GM23338 (cell line): ENCODE data around the gene ACP2. TPM values are rescaled to one million over a fixed set of nuclear protein-coding genes. Genes with fewer than 3 reads are reported as not detected.

Experiments used
- ATAC-seq: fragments of 200-7000 bp; cut with Tn5 transposase; 3 replicates; pipeline ENCODE4 v1.9.1; 2020
- DNase-seq: peaks from one replicate; pipeline ENCODE4 v3.0.0-alpha.2; 2015; ENCODE audit warnings: low spot score
- H2AFZ ChIP-seq: fragments of 200-600 bp; sonication (generic); 2 replicates; pipeline ENCODE4 v1.8.0; 2016; ENCODE audit warnings: antibody characterized with exemption, mild to moderate bottlenecking, moderate library complexity
- H3F3A ChIP-seq: fragments of 200-600 bp; sonication (generic); replicated peaks from 2 replicates; pipeline ENCODE4 v1.8.0; 2017; ENCODE audit warnings: antibody characterized with exemption, mixed run types, low read depth
- H3K27ac ChIP-seq: fragments of 200-600 bp; sonication (generic); 2 replicates; pipeline ENCODE4 v1.6.1; 2016; ENCODE audit warnings: low read depth
- H3K27me3 ChIP-seq: fragments of 200-600 bp; sonication (generic); 2 replicates; pipeline ENCODE4 v1.8.0; 2016; ENCODE audit warnings: mild to moderate bottlenecking, mixed run types, moderate library complexity; ENCODE audit not compliant: insufficient read depth
- H3K36me3 ChIP-seq: fragments of 200-600 bp; sonication (generic); 2 replicates; pipeline ENCODE4 v1.8.0; 2016; ENCODE audit warnings: mild to moderate bottlenecking; ENCODE audit not compliant: insufficient read depth
- H3K4me1 ChIP-seq: fragments of 200-600 bp; sonication (generic); 2 replicates; pipeline ENCODE4 v1.8.0; 2016; ENCODE audit warnings: mild to moderate bottlenecking, moderate library complexity; ENCODE audit not compliant: insufficient read depth
- H3K4me2 ChIP-seq: fragments of 200-600 bp; sonication (generic); 2 replicates; pipeline ENCODE4 v1.7.1; 2017; ENCODE audit warnings: mixed run types
- H3K4me3 ChIP-seq: fragments of 200-600 bp; sonication (generic); 2 replicates; pipeline ENCODE4 v1.6.1; 2016; ENCODE audit warnings: mixed run types
- H3K79me2 ChIP-seq: fragments of 200-600 bp; sonication (generic); replicated peaks from 2 replicates; pipeline ENCODE4 v1.8.0; 2017; ENCODE audit warnings: mild to moderate bottlenecking; ENCODE audit not compliant: insufficient read depth
- H3K9me2 ChIP-seq: fragments of 200-600 bp; sonication (generic); 2 replicates; pipeline ENCODE4 v1.8.0; 2017; ENCODE audit not compliant: insufficient read depth
- H4K20me1 ChIP-seq: fragments of 200-600 bp; sonication (generic); replicated peaks from 2 replicates; pipeline ENCODE4 v1.8.0; 2017; ENCODE audit warnings: mild to moderate bottlenecking; ENCODE audit not compliant: insufficient read depth
- H3K27ac Mint-ChIP-seq: 2 replicates; pipeline ENCODE4 v1.8.0; 2020; ENCODE audit warnings: inconsistent platforms, mild to moderate bottlenecking, moderate library complexity, mixed read lengths
- H3K27me3 Mint-ChIP-seq: 3 replicates; pipeline ENCODE4 v1.8.0; 2022; ENCODE audit warnings: low read depth, mild to moderate bottlenecking, moderate library complexity, mixed read lengths, inconsistent platforms; ENCODE audit not compliant: insufficient read depth, poor library complexity
- H3K36me3 Mint-ChIP-seq: 3 replicates; pipeline ENCODE4 v1.8.0; 2021; ENCODE audit warnings: low read depth, mild to moderate bottlenecking, inconsistent platforms, moderate library complexity, mixed read lengths
- H3K4me1 Mint-ChIP-seq: 3 replicates; pipeline ENCODE4 v1.8.0; 2020; ENCODE audit warnings: mild to moderate bottlenecking, inconsistent platforms, mixed read lengths
- H3K4me3 Mint-ChIP-seq: 3 replicates; pipeline ENCODE4 v1.8.0; 2021; ENCODE audit warnings: moderate library complexity, mild to moderate bottlenecking, inconsistent platforms, mixed read lengths
- H3K9me3 Mint-ChIP-seq: 3 replicates; pipeline ENCODE4 v1.8.0; 2020; ENCODE audit warnings: moderate library complexity, mild to moderate bottlenecking, inconsistent platforms, mixed read lengths
- CREB1 ChIP-seq: fragments of 250-450 bp; sonication (Bioruptor Pico); IDR thresholded peaks from 2 replicates; pipeline ENCODE4 v1.5.0; 2020; ENCODE audit warnings: low read depth, mild to moderate bottlenecking, moderate library complexity
- CTCF ChIP-seq, 2 experiments: fragments of 200-600 bp in 1 of 2; sonication (generic) in 1 of 2; conservative IDR thresholded peaks; 2 replicates each; pipeline versions ENCODE4 v1.5.1 to v1.6.1; 2016 to 2017; ENCODE audit warnings: antibody characterized with exemption in 2 of 2, low read depth in 2 of 2, mild to moderate bottlenecking in 2 of 2, moderate library complexity in 1 of 2
- ETS1 ChIP-seq: IDR thresholded peaks from 2 replicates; pipeline ENCODE4 v1.6.1; 2016; ENCODE audit warnings: antibody characterized with exemption
- EZH2 ChIP-seq: fragments of 200-600 bp; sonication (generic); IDR thresholded peaks from one replicate; pipeline ENCODE4 v1.8.0; 2017; ENCODE audit warnings: antibody characterized with exemption, mild to moderate bottlenecking, low read depth; ENCODE audit not compliant: unreplicated experiment
- EZH2phosphoT487 ChIP-seq: fragments of 200-600 bp; sonication (generic); IDR thresholded peaks from one replicate; pipeline ENCODE4 v1.8.1; 2018; ENCODE audit warnings: antibody characterized with exemption; ENCODE audit not compliant: unreplicated experiment
- JUNB ChIP-seq: IDR thresholded peaks from one replicate; pipeline ENCODE4 v1.6.1; 2016; ENCODE audit warnings: antibody characterized with exemption; ENCODE audit not compliant: unreplicated experiment
- NANOG ChIP-seq: IDR thresholded peaks from 2 replicates; pipeline ENCODE4 v1.6.1; 2016; ENCODE audit warnings: antibody characterized with exemption, borderline replicate concordance
- POLR2AphosphoS5 ChIP-seq: IDR thresholded peaks from 2 replicates; pipeline ENCODE4 v1.6.1; 2016; ENCODE audit warnings: antibody characterized with exemption, low read depth
- REST ChIP-seq: IDR thresholded peaks from one replicate; pipeline ENCODE4 v1.6.1; 2018; ENCODE audit warnings: antibody characterized with exemption; ENCODE audit not compliant: unreplicated experiment
- STAT1 ChIP-seq: IDR thresholded peaks from one replicate; pipeline ENCODE4 v1.6.1; 2016; ENCODE audit warnings: antibody characterized with exemption; ENCODE audit not compliant: unreplicated experiment
- ZNF114 ChIP-seq: fragments of 250-450 bp; sonication (Bioruptor Pico); IDR thresholded peaks from 2 replicates; pipeline ENCODE4 v1.5.0; 2020; ENCODE audit warnings: mild to moderate bottlenecking, moderate library complexity
- ZNF331 ChIP-seq: fragments of 250-450 bp; sonication (Bioruptor Pico); IDR thresholded peaks from 2 replicates; pipeline ENCODE4 v1.5.0; 2020; ENCODE audit warnings: low read depth, mild to moderate bottlenecking, moderate library complexity
- ZNF462 ChIP-seq: fragments of 250-450 bp; sonication (Bioruptor Pico); IDR thresholded peaks from 2 replicates; pipeline ENCODE4 v1.5.0; 2020; ENCODE audit warnings: mild to moderate bottlenecking, moderate library complexity
- polyA plus RNA-seq: library from polyadenylated mRNA; unstranded; fragments of >200 nt; fragmentation: Nextera tagmentation; extraction: Ambion mirVana; gene quantifications from 2 replicates; pipeline ENCODE4 v1.2.1, GENCODE V29; 2016
- total RNA-seq: library from RNA; depleted of rRNA; stranded (reverse); fragments of >200 nt; shearing (Covaris generic); gene quantifications from 2 replicates; pipeline ENCODE4 v1.2.3, GENCODE V29; 2014

Gene ACP2
- total and polyA plus RNA-seq, 2 experiments from 2014 or later = 7.3 to 32.1 TPM

- H3K4me1 ChIP-seq = peaks cover 17% of the 10 kb centered on the region
- no peak overlapping the region for H3K4me2 ChIP-seq
- DNase-seq (no peak), ATAC-seq (no peak)
- Mint-ChIP-seq H3K27me3 (peaks cover 3% of the 10 kb centered on the region), H3K4me3 (no peak overlapping the region), H3K27ac (no peak overlapping the region), H3K36me3 (peaks cover 7% of the 10 kb centered on the region), H3K9me3 (no peaks in the 10 kb centered on the region), H3K4me1 (peaks cover 18% of the 10 kb centered on the region)
- H3F3A ChIP-seq = peaks cover 15% of the 10 kb centered on the region; the same call in 1 of the 2 replicates
- H3K9me2 ChIP-seq = no peaks in the 10 kb centered on the region
- H3K27ac ChIP-seq = no peak overlapping the region
- no peak for TF ChIP-seq CREB1 (CRISPR knock-in tag)
- TF ChIP-seq ZNF462 = no peak
- no peak for TF ChIP-seq EZH2phosphoT487
- no peak for TF ChIP-seq CTCF (conservative IDR thresholded peaks at IDR 0.05; ENCODE audit: low read depth in 2 of 2)
- no peak for TF ChIP-seq REST
- no peak for TF ChIP-seq ZNF114 (CRISPR knock-in tag)
- TF ChIP-seq STAT1 = no peak
- no peak for TF ChIP-seq JUNB
- no peak for TF ChIP-seq ZNF331 (CRISPR knock-in tag)
- TF ChIP-seq EZH2 = no peak
- TF ChIP-seq NANOG = no peak
- TF ChIP-seq POLR2AphosphoS5 = no peak
- no peak for TF ChIP-seq ETS1
- H3K27me3 ChIP-seq = no peaks in the 10 kb centered on the region
- H4K20me1 ChIP-seq = no peaks in the 10 kb centered on the region
- H2AFZ ChIP-seq = no peak overlapping the region
- H3K4me3 ChIP-seq = no peak overlapping the region
- peaks cover 24% of the 10 kb centered on the region for H3K79me2 ChIP-seq
- no peaks in the 10 kb centered on the region; the same call in 1 of the 2 replicates for H3K36me3 ChIP-seq
Observed at GRCh38 chr11:47212938-47213337, 35.7 kb downstream of the ACP2 start.
